Measurements from ENCODE around the gene JTB.
"Not testable (repeated sequence)": the region's sequence is repeated elsewhere in the genome, so short reads cannot be mapped to it uniquely, and the experiment has no call there.

The JTB gene

GRCh38 chr1:153977250-153978240 lies at the start of gene JTB:
JTB (minus strand) TSS chr1:153977674; CDS start chr1:153977252, 422 bp downstream.
- H3K4me1 ChIP-seq (ENCODE audit: control insufficient read depth, insufficient read depth, low read length, unreplicated experiment): peaks cover 14% of the 10 kb centered on the region
- H3K79me2 ChIP-seq (ENCODE audit: control insufficient read depth, insufficient read depth, low read length, unreplicated experiment): peaks cover 19% of the 10 kb centered on the region
- peak within 1 kb of the TSS; percentile 89 for H3K4me3 ChIP-seq (ENCODE audit: low read depth, low read length)
- no peaks in the 10 kb centered on the region for H3K27me3 ChIP-seq (ENCODE audit: insufficient read depth, low read length)
- H3K27ac ChIP-seq (ENCODE audit: low read depth, low read length): peak within 1 kb of the TSS; percentile 36
- peak within 1 kb of the TSS; percentile 83 for H2AFZ ChIP-seq (ENCODE audit: low read length, unreplicated experiment)
- H3K36me3 ChIP-seq (ENCODE audit: insufficient read depth, low read length): peaks cover 15% of the 10 kb centered on the region

- H3K4me3 ChIP-seq (ENCODE audit: low read depth, low read length): no peak overlapping the region
- H3K27ac ChIP-seq (ENCODE audit: low read depth, low read length): no peak overlapping the region
- no peak overlapping the region for H2AFZ ChIP-seq (ENCODE audit: low read length, unreplicated experiment)
- H3K36me3 ChIP-seq (ENCODE audit: insufficient read depth, low read length): no peaks in the 10 kb centered on the region
- H3K79me2 ChIP-seq (ENCODE audit: control insufficient read depth, insufficient read depth, low read length, unreplicated experiment): no peaks in the 10 kb centered on the region
- no peaks in the 10 kb centered on the region for H3K27me3 ChIP-seq (ENCODE audit: insufficient read depth, low read length)
- no peaks in the 10 kb centered on the region for H3K4me1 ChIP-seq (ENCODE audit: control insufficient read depth, insufficient read depth, low read length, unreplicated experiment)
Observed at GRCh38 chr1:154019940-154020339, 42.5 kb upstream of the JTB start.

GRCh38 chr1:154019269-154019668 lies 41.8 kb upstream of the JTB start:
- Histone ChIP-seq H3K27me3 (ENCODE audit: insufficient read depth, low read length) (no peaks in the 10 kb centered on the region), H3K27ac (ENCODE audit: low read depth, low read length) (no peak overlapping the region), H3K4me1 (ENCODE audit: control insufficient read depth, insufficient read depth, low read length, unreplicated experiment) (peaks cover 2% of the 10 kb centered on the region), H3K36me3 (ENCODE audit: insufficient read depth, low read length) (no peaks in the 10 kb centered on the region), H2AFZ (ENCODE audit: low read length, unreplicated experiment) (no peak overlapping the region), H3K4me3 (ENCODE audit: low read depth, low read length) (no peak overlapping the region), H3K79me2 (ENCODE audit: control insufficient read depth, insufficient read depth, low read length, unreplicated experiment) (no peaks in the 10 kb centered on the region)

- no peaks in the 10 kb centered on the region for H3K27me3 ChIP-seq (ENCODE audit: insufficient read depth, low read length)
Observed at GRCh38 chr1:154014154-154014907, 36.9 kb upstream of the JTB start.

GRCh38 chr1:154012543-154012942 lies 35.1 kb upstream of the JTB start:
- H3K4me1 ChIP-seq (ENCODE audit: control insufficient read depth, insufficient read depth, low read length, unreplicated experiment); H3K27me3 ChIP-seq (ENCODE audit: insufficient read depth, low read length); H3K27ac ChIP-seq (ENCODE audit: low read depth, low read length); H3K79me2 ChIP-seq (ENCODE audit: control insufficient read depth, insufficient read depth, low read length, unreplicated experiment); H3K36me3 ChIP-seq (ENCODE audit: insufficient read depth, low read length); H2AFZ ChIP-seq (ENCODE audit: low read length, unreplicated experiment); H3K4me3 ChIP-seq (ENCODE audit: low read depth, low read length): not testable (repeated sequence)

More at GRCh38 chr1:154014154-154014907, 36.9 kb upstream of the JTB start:
- Histone ChIP-seq H2AFZ (ENCODE audit: low read length, unreplicated experiment) (peak overlapping the region; percentile 8), H3K79me2 (ENCODE audit: control insufficient read depth, insufficient read depth, low read length, unreplicated experiment) (no peaks in the 10 kb centered on the region), H3K4me1 (ENCODE audit: control insufficient read depth, insufficient read depth, low read length, unreplicated experiment) (peaks cover 6% of the 10 kb centered on the region), H3K4me3 (ENCODE audit: low read depth, low read length) (no peak overlapping the region), H3K27ac (ENCODE audit: low read depth, low read length) (peak overlapping the region; percentile 45), H3K36me3 (ENCODE audit: insufficient read depth, low read length) (no peaks in the 10 kb centered on the region)

GRCh38 chr1:154012129-154012528 lies 34.7 kb upstream of the JTB start:
- no peak overlapping the region for H3K4me3 ChIP-seq (ENCODE audit: low read depth, low read length)
- H3K27me3 ChIP-seq (ENCODE audit: insufficient read depth, low read length): no peaks in the 10 kb centered on the region
- H3K79me2 ChIP-seq (ENCODE audit: control insufficient read depth, insufficient read depth, low read length, unreplicated experiment): no peaks in the 10 kb centered on the region
- peaks cover 6% of the 10 kb centered on the region for H3K4me1 ChIP-seq (ENCODE audit: control insufficient read depth, insufficient read depth, low read length, unreplicated experiment)
- no peak overlapping the region for H2AFZ ChIP-seq (ENCODE audit: low read length, unreplicated experiment)
- H3K27ac ChIP-seq (ENCODE audit: low read depth, low read length): no peak overlapping the region
- H3K36me3 ChIP-seq (ENCODE audit: insufficient read depth, low read length): no peaks in the 10 kb centered on the region

- H3K4me1 ChIP-seq (ENCODE audit: control insufficient read depth, insufficient read depth, low read length, unreplicated experiment): no peaks in the 10 kb centered on the region
- no peak overlapping the region for H3K4me3 ChIP-seq (ENCODE audit: low read depth, low read length)
- no peak overlapping the region for H2AFZ ChIP-seq (ENCODE audit: low read length, unreplicated experiment)
- no peaks in the 10 kb centered on the region for H3K27me3 ChIP-seq (ENCODE audit: insufficient read depth, low read length)
- no peaks in the 10 kb centered on the region for H3K36me3 ChIP-seq (ENCODE audit: insufficient read depth, low read length)
- H3K27ac ChIP-seq (ENCODE audit: low read depth, low read length): peak overlapping the region; percentile 60
- no peaks in the 10 kb centered on the region for H3K79me2 ChIP-seq (ENCODE audit: control insufficient read depth, insufficient read depth, low read length, unreplicated experiment)
Observed at GRCh38 chr1:154006136-154006535, 28.7 kb upstream of the JTB start.

GRCh38 chr1:154000420-154000819 lies 22.9 kb upstream of the JTB start:
- no peak overlapping the region for H2AFZ ChIP-seq (ENCODE audit: low read length, unreplicated experiment)
- no peaks in the 10 kb centered on the region for H3K4me1 ChIP-seq (ENCODE audit: control insufficient read depth, insufficient read depth, low read length, unreplicated experiment)
- 0 out of 2 replicates have a peak, but pooled peaks cover 4% of the 10 kb centered on the region for H3K36me3 ChIP-seq (ENCODE audit: insufficient read depth, low read length)
- no peaks in the 10 kb centered on the region for H3K27me3 ChIP-seq (ENCODE audit: insufficient read depth, low read length)
- H3K4me3 ChIP-seq (ENCODE audit: low read depth, low read length): no peak overlapping the region
- no peak overlapping the region for H3K27ac ChIP-seq (ENCODE audit: low read depth, low read length)
- H3K79me2 ChIP-seq (ENCODE audit: control insufficient read depth, insufficient read depth, low read length, unreplicated experiment): no peaks in the 10 kb centered on the region

GRCh38 chr1:153996882-153997281 lies 19.4 kb upstream of the JTB start:
- H2AFZ ChIP-seq (ENCODE audit: low read length, unreplicated experiment); H3K27ac ChIP-seq (ENCODE audit: low read depth, low read length); H3K4me1 ChIP-seq (ENCODE audit: control insufficient read depth, insufficient read depth, low read length, unreplicated experiment); H3K79me2 ChIP-seq (ENCODE audit: control insufficient read depth, insufficient read depth, low read length, unreplicated experiment); H3K4me3 ChIP-seq (ENCODE audit: low read depth, low read length); H3K27me3 ChIP-seq (ENCODE audit: insufficient read depth, low read length): not testable (repeated sequence)
- peaks cover 20% of the 10 kb centered on the region for H3K36me3 ChIP-seq (ENCODE audit: insufficient read depth, low read length)

GRCh38 chr1:153995640-153996039 lies 18.2 kb upstream of the JTB start:
- Histone ChIP-seq H3K27me3 (ENCODE audit: insufficient read depth, low read length) (no peaks in the 10 kb centered on the region), H3K4me1 (ENCODE audit: control insufficient read depth, insufficient read depth, low read length, unreplicated experiment) (peaks cover 12% of the 10 kb centered on the region), H3K36me3 (ENCODE audit: insufficient read depth, low read length) (peaks cover 29% of the 10 kb centered on the region), H3K79me2 (ENCODE audit: control insufficient read depth, insufficient read depth, low read length, unreplicated experiment) (peaks cover 21% of the 10 kb centered on the region), H3K4me3 (ENCODE audit: low read depth, low read length) (no peak overlapping the region), H3K27ac (ENCODE audit: low read depth, low read length) (no peak overlapping the region), H2AFZ (ENCODE audit: low read length, unreplicated experiment) (no peak overlapping the region)
